Colonic mucosa (tissue), 4 donors: ENCODE results near the gene VASN. TPM values are rescaled to one million over a fixed set of nuclear protein-coding genes. Genes with fewer than 3 reads are reported as not detected.
"Not testable (repeated sequence)": the region's sequence is repeated elsewhere in the genome, so short reads cannot be mapped to it uniquely, and the experiment has no call there.

Source experiments
- DNase-seq: peaks from one replicate; pipeline ENCODE4 v3.0.0-alpha.2; 2020
- H3K27ac ChIP-seq: fragments of 200-600 bp; one replicate; pipeline ENCODE4 v1.8.0; 2021
- H3K27me3 ChIP-seq: fragments of 200-600 bp; one replicate; pipeline ENCODE4 v1.8.0; 2021
- H3K36me3 ChIP-seq: fragments of 200-600 bp; one replicate; pipeline ENCODE4 v1.8.0; 2021
- H3K4me1 ChIP-seq: fragments of 200-600 bp; one replicate; pipeline ENCODE4 v1.8.0; 2021; ENCODE audit warnings: mild to moderate bottlenecking
- H3K4me3 ChIP-seq: fragments of 200-600 bp; one replicate; pipeline ENCODE4 v1.8.0; 2021
- H3K9ac ChIP-seq, 2 donors: one replicate each; pipeline ENCODE4 v1.7.0; 2013; ENCODE audit warnings: control low read depth in 2 of 2, low read depth in 2 of 2, low read length in 2 of 2
- H3K9me3 ChIP-seq: fragments of 200-600 bp; one replicate; pipeline ENCODE4 v1.8.0; 2021
- intact Hi-C: fragments of 100-400 bp; cut with DNase I; formaldehyde crosslinking; loops from one replicate; pipeline ENCODE4 v1.14.1; 2022
- total RNA-seq, 2 donors: library from RNA; stranded (reverse); fragmentation: NEBNext Ultra II Directional in 1 of 2; extraction: Animal tissue kit (Norgen Biotek cat#: 25700) in 1 of 2; gene quantifications; one replicate each; pipeline ENCODE4 v1.2.1, GENCODE V29; 2021
- TF ChIP-seq, protein P1 (sequence below): fragments of 200-600 bp; IDR thresholded peaks from one replicate; pipeline ENCODE4 v1.8.0; 2022; ENCODE audit warnings: antibody characterized with exemption, mild to moderate bottlenecking
- donor health status: healthy.
- donor health status: DM: no; HTN: no; CAD: no.
- donor health status: DM: no; HTN: no; CAD: no.

VASN gene
- total RNA-seq, 2 donors from 2014 or later: 2.7 to 4.1 TPM

DNA sequence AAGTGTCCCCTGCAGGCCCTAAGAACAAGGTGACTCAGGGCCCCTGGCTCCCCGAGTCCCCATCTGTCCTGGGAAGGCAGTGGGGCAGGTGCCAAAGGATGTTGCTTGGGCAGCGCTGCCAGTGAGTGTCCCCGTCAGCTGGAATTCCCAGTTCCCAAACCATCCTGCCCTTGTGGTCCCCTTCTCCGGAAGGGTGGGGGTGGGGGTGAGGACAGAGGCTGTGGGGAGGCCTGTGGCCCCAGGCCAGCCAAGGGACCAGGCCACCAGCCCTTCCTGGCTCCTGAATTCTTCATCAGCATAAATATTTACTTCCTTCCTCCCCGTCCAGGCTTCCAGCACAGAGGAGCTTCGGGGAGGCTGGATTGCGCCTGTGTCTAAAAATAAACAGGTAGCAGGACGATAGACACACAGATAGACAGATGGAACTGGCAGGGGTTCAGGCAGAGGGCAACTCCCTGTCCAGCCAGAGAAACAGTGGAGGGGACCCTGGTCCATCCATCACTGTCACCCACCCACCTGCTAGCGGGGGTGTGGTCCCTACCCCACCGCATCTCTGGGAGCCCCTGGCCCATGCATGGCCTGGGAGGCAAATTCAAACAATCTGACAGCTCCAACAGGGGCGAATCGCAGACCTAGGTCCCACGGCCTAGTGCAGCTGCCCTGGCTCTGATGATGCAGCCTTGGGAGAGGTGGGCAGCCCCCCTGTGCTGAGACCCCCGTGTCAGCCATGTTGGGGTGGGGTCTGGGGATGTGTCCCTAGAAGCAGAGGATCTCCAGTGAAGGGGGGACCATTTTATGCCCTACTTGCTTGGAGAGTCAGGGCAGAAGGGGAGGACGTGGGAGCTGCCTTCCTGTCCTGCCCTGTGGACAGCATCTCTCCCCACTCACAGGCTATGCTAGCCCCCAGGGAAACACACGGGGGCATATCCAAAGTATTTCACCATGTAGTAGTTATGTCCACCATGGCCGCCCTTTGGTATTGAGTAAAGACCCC lies 42.6 kb upstream of the VASN start:
- intact Hi-C loops: no loop called here
- peak overlapping the region; percentile 66 for H3K27ac ChIP-seq
- H3K9me3 ChIP-seq: no peaks in the 10 kb centered on the region
- no peak for DNase-seq
- no peaks in the 10 kb centered on the region for H3K36me3 ChIP-seq
- H3K4me1 ChIP-seq: peaks cover 4% of the 10 kb centered on the region
- peaks cover 8% of the 10 kb centered on the region for H3K27me3 ChIP-seq
- H3K9ac ChIP-seq: peak overlapping the region; percentile 40 to 60
- H3K4me3 ChIP-seq: no peak overlapping the region
- TF ChIP-seq, protein P1, sequence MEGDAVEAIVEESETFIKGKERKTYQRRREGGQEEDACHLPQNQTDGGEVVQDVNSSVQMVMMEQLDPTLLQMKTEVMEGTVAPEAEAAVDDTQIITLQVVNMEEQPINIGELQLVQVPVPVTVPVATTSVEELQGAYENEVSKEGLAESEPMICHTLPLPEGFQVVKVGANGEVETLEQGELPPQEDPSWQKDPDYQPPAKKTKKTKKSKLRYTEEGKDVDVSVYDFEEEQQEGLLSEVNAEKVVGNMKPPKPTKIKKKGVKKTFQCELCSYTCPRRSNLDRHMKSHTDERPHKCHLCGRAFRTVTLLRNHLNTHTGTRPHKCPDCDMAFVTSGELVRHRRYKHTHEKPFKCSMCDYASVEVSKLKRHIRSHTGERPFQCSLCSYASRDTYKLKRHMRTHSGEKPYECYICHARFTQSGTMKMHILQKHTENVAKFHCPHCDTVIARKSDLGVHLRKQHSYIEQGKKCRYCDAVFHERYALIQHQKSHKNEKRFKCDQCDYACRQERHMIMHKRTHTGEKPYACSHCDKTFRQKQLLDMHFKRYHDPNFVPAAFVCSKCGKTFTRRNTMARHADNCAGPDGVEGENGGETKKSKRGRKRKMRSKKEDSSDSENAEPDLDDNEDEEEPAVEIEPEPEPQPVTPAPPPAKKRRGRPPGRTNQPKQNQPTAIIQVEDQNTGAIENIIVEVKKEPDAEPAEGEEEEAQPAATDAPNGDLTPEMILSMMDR: no peak

DNA sequence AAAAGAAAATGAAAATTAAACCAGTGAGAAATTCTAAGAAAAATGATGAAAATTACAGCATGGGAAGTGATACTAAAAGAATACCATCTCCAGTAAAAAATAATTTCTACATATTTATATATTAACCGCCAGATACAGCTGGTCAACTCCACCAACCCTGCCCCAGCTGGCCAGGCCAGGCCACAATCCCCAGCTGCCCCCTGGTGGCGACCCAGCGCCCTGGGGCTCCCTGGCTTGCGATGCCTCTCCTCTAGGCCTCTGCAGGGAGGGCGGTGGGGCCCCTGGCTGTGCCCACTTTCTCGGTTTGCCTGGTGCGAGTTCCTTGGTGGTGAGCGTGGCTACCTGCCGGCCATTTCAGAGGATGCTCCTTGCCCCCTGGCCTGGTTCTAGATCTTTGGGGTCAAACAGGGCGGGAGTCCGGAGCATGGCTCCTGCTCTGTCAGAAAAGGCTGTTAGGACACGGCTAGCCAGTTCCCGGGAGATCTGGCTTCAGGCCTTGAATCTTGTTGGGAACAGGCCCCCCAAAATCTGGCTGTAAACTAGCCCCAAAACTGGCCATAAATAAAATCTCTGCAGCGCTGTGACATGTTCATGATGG lies 41.3 kb upstream of the VASN start:
- Histone ChIP-seq H3K4me1 (peaks cover 4% of the 10 kb centered on the region), H3K9me3 (no peaks in the 10 kb centered on the region), H3K27me3 (peaks cover 8% of the 10 kb centered on the region), H3K4me3 (no peak overlapping the region), H3K36me3 (no peaks in the 10 kb centered on the region), H3K27ac (no peak overlapping the region), H3K9ac (no peak overlapping the region)
- intact Hi-C loops: loop anchor here (2.0 kb wide), 2 partner anchors 42 to 132 kb away; no protein-coding TSS in a partner anchor
- TF ChIP-seq, protein P1: peak; percentile 97
- peak; percentile 84 for DNase-seq

DNA sequence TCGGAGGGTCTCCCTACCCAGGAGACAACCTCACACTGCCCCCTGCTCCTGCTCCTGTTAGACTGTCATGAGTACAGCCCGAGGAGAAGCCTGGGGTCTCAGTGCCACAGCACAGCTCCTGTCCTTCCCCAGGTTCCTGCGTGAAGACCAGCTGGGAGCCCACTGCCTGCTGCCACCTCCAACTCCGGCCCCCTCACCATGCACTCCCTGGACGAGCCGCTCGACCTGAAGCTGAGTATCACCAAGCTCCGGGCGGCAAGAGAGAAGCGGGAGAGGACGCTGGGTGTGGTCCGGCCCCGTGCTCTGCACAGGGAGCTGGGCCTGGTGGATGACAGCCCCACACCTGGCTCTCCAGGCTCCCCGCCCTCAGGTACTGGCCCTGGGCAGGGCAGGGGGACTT lies 39.6 kb upstream of the VASN start:
- Histone ChIP-seq H3K27me3 (peaks cover 8% of the 10 kb centered on the region), H3K4me3 (no peak overlapping the region), H3K4me1 (peaks cover 4% of the 10 kb centered on the region), H3K9ac (no peak overlapping the region), H3K27ac (no peak overlapping the region), H3K36me3 (no peaks in the 10 kb centered on the region), H3K9me3 (no peaks in the 10 kb centered on the region)
- TF ChIP-seq, protein P1: no peak
- no peak for DNase-seq
- intact Hi-C loops: no loop called here

- intact Hi-C loops: no loop called here
- Histone ChIP-seq H3K27me3 (peaks cover 5% of the 10 kb centered on the region), H3K4me1 (peaks cover 4% of the 10 kb centered on the region), H3K36me3 (no peaks in the 10 kb centered on the region), H3K9me3 (no peaks in the 10 kb centered on the region), H3K4me3 (no peak overlapping the region), H3K9ac (no peak overlapping the region), H3K27ac (no peak overlapping the region)
- no peak for DNase-seq
- TF ChIP-seq, protein P1: no peak
Observed at GRCh38 chr16:4332623-4333307, 38.9 kb upstream of the VASN start.

- Histone ChIP-seq H3K4me3 (no peak overlapping the region), H3K9me3 (no peaks in the 10 kb centered on the region), H3K27me3 (no peaks in the 10 kb centered on the region), H3K9ac (peak overlapping the region in 1 of 2 donors; percentile 24), H3K27ac (no peak overlapping the region), H3K36me3 (no peaks in the 10 kb centered on the region), H3K4me1 (no peaks in the 10 kb centered on the region)
- TF ChIP-seq, protein P1: no peak
- intact Hi-C loops: no loop called here
- no peak for DNase-seq
Observed at GRCh38 chr16:4333308-4333638, 38.4 kb upstream of the VASN start.

DNA sequence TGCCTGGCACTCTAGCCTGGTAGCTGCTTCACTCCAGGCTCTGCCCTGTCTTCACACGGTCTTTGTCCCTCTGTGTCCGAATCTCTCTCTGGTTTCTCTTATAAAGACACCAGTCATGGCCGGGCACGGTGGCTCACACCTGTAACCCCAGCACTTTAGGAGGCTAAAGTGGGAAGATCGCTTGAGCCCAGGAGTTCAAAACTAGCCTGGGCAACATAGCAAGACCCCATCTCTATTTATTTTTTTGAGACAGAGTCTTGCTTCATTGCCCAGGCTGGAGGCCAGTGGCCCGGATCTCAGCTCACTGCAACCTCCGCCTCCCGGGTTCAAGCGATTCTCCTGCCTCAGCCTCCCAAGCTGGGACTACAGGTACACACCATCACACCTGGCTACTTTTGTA lies 37.9 kb upstream of the VASN start:
- H3K4me3 ChIP-seq, H3K9me3 ChIP-seq, H3K27ac ChIP-seq, H3K9ac ChIP-seq, intact Hi-C loops, H3K27me3 ChIP-seq, DNase-seq, H3K36me3 ChIP-seq, H3K4me1 ChIP-seq: not testable (repeated sequence)
